Stimulated activated CD8-positive, alpha-beta memory T cell treated with anti-CD3 and anti-CD28 coated beads, Interleukin-7, amount 100 ng/mL, for 48 hours (primary cell): ENCODE results near the gene PACSIN1.
"Not testable (repeated sequence)": the region's sequence is repeated elsewhere in the genome, so short reads cannot be mapped to it uniquely, and the experiment has no call there.

Source experiments
- DNase-seq, 2 donors: peaks; one replicate each; pipeline ENCODE4 v3.0.0-alpha.2; 2020; ENCODE audit warnings: low read depth in 1 of 2; ENCODE audit errors: extremely low read depth in 1 of 2

Gene PACSIN1

GRCh38 chr6:34457742-34458735, 7.8 kb upstream of the PACSIN1 start:
- no peak for DNase-seq

GRCh38 chr6:34459899-34460593, 5.8 kb upstream of the PACSIN1 start:
- peak in 1 of 2 donors; percentile 8 for DNase-seq

- no peak for DNase-seq
Measured at GRCh38 chr6:34460796-34461507, 4.9 kb upstream of the PACSIN1 start.

- no peak for DNase-seq
Measured at GRCh38 chr6:34462010-34462409, 3.9 kb upstream of the PACSIN1 start.

GRCh38 chr6:34462551-34462971, 3.3 kb upstream of the PACSIN1 start:
- no peak for DNase-seq

- no peak for DNase-seq
Measured at GRCh38 chr6:34463299-34463698, 2.6 kb upstream of the PACSIN1 start.

- DNase-seq, result no peak
Measured at GRCh38 chr6:34463849-34464248, 2.0 kb upstream of the PACSIN1 start.

GRCh38 chr6:34466242-34467185, 638 bp downstream of the PACSIN1 start:
- DNase-seq, result no peak

- no peak for DNase-seq
Measured at GRCh38 chr6:34468378-34468892, 2.6 kb downstream of the PACSIN1 start.

GRCh38 chr6:34469499-34469898, 3.6 kb downstream of the PACSIN1 start:
- DNase-seq, result no peak

- DNase-seq, result no peak
Measured at GRCh38 chr6:34472425-34472824, 6.5 kb downstream of the PACSIN1 start.

- DNase-seq, result no peak
Measured at GRCh38 chr6:34473967-34474366, 8.1 kb downstream of the PACSIN1 start.

GRCh38 chr6:34474754-34475153, 8.9 kb downstream of the PACSIN1 start:
- DNase-seq, result no peak

- DNase-seq, result no peak
Measured at GRCh38 chr6:34475238-34475682, 9.4 kb downstream of the PACSIN1 start.

- no peak for DNase-seq
Measured at GRCh38 chr6:34475767-34476328, 10.0 kb downstream of the PACSIN1 start.

GRCh38 chr6:34476447-34476846, 10.6 kb downstream of the PACSIN1 start:
- no peak for DNase-seq

- no peak for DNase-seq
Measured at GRCh38 chr6:34476921-34477320, 11.0 kb downstream of the PACSIN1 start.

GRCh38 chr6:34478796-34479195, 12.9 kb downstream of the PACSIN1 start:
- no peak for DNase-seq

- DNase-seq, result not testable (repeated sequence)
Measured at GRCh38 chr6:34483781-34484180, 17.9 kb downstream of the PACSIN1 start.
